HG02884 (cell line): ENCODE measurements around the gene AFG1L.
A peak's percentile ranks its signal among the peaks of the same experiment; 100 is the strongest.
"Not testable (repeated sequence)": the region's sequence is repeated elsewhere in the genome, so short reads cannot be mapped to it uniquely, and the experiment has no call there.

ENCODE experiments used
- ATAC-seq: cut with Tn5 transposase; IDR thresholded peaks from one replicate; pipeline ENCODE4 v1.9.1; 2021; ENCODE audit warnings: mild to moderate bottlenecking, moderate library complexity; ENCODE audit not compliant: unreplicated experiment

AFG1L gene

DNA sequence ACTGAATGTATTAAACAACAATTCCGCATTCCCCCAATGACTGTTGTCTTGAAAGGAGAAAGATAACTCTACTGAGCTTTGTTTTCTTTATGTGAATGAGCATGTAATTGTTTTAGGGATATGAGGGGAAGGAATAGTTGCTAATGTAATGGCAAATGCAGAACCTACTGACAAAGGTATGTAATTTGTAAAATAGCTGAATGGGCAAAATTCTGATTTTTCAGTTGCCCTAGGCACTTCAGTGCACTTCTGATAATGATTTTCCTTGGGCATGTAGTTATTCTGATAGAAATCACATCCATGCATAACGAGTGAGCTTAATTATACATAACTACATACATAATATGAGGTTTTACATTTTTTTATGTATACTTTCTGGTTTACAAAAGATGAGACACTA lies 212.5 kb downstream of the AFG1L start:
- ATAC-seq, result no peak

DNA sequence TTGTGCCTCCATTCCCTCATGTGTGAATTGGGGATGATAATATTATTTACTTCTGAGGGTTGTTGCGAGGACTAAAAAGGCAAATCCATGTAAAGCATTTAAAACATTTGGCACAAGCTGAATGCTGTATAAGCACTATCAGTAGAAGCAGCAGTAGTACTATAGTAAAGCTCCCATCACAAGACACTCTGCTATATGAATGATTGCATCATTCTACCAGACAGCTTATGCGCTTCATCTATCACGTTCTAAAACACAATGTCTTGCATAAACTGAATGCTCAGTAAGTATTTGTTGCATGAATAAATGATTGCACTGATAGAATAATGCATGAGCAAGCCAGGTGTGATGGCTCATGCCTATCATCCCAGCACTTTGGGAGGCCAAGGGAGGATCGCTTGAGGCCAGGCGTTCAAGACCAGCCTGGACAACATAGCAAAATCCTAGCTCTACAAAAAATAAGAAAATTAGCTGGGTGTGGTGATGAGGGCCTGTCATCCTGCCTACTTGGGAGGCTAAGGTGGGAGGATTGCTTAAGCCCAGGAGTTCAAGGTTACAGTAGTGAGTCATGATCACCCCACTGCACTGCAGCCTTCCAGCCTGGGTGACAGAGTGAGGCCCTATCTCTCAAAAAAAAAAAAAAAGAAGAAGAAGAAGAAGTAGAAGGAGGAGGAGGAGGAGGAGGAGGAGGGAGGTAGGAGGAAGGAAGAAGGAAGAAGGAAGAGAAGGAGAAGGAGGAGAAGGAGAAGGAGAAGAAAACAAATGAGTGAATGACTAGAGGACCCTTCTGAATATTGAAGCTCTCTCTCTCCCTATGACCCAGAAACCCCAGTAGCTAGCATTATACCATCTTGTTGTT lies 215.8 kb downstream of the AFG1L start:
- ATAC-seq, result no peak

DNA sequence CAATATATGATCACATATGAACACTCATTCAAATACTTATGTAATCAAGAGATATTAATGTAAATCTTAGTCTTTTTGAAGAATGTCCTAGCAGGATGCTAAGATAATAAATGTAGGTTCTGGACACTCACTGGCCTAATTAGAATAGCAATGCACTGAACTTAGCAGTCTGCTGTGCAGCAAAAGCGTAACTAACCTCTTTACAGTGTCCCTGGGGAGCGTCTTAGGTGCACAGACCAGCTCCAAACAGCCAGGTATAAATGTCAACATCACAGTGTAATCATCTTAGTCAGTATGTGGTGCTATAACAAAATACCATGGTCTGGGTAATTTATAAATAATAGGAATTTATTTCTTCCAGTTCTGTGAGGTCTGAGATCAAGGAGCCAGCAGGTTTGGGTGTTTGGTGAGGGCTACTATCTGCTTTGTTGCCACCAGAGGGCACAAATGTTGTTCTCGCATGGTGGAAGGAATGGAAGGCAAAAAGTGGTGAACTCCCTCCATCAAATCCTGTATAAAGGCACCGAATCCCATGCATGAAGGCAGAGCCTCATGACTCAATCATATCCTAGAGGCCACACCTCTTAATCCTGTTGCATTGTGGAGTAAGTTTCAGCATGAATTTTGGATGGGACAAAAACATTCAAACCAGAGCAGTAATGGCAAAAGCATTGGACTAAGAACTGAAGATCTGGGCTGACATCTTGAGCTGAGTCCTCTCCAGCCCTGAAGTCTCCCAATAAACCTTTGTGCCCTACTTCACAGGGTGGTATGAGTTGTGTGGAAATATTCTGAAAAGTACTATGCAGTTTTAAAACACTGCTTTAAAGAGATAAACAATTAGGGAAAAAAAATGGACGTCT lies 224.1 kb downstream of the AFG1L start:
- no peak for ATAC-seq

DNA sequence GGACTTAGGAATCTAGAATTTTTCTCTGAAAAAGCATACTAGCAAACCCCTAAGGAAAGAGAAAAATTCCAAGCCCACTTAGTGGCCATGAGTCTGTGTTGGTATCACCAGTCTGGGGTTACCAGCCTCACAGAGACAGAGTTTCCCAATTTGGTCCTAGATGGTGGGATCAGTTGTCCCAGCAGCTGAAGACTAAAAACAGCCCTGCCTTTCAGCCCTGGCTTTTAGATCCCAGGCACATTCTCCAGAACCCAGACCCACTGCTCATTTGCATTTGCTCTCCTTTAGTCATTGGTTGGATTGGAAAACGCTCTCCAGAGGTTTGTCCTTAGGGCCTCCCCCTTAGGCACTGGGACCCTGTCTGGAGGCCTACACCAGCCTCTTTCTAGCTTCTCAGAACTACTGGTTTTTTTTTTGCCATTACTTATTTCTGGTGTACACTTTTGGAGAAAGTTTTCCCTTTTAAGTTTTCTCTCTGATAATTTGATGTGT lies 226.8 kb downstream of the AFG1L start:
- ATAC-seq, result no peak

DNA sequence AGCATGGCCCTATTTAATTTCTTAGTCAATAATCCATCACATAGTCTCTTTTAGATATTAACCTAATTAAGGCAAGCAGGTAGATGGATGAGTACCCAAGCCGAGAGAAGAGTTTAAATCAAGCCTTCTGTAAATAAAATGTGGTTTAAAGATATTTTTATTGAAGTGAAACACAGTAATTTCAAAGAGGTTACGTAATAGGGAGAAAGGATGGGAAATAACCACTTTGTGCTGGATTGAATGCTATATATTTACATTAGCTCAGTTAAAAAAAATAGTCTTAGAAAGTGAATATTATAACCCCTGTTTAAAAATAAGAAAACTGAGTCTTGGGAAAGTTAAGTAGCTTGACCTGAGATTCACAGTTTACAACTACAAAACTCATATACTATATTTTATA lies 228.8 kb downstream of the AFG1L start:
- no peak for ATAC-seq

DNA sequence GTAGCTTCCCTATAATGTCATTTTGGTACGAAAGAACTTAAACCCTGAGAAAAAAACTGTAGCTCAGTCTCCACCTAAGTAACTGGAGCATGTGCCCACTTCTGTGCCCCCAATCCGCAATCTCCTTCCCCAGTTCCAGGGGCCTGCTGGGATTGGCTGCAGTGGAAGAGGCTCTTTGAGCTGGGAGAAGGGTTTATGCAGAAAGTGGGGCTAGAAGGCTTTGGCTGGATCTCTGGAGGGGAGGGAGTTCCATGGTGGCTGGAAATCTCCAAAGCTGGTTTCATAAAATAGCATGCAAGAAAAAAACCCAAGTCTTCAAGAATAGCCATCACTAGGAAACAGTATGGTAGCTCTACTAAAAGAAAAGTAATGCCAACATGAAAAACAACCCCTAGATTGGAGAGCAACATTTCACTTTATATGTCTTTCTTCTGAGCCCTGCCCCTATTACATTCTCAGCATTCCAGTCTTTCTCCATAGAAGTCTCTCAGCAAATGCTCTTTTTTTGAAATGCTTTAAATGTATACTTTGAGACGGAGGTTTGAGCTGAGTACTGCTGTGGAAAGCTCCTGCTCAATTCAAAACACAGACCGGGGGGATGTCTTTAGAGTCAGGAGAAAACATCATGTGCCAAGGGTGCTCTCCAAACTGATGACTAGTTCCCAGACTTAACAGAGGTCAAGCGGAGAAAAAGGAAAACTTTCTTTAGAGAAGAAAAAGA lies 229.8 kb downstream of the AFG1L start:
- no peak for ATAC-seq

DNA sequence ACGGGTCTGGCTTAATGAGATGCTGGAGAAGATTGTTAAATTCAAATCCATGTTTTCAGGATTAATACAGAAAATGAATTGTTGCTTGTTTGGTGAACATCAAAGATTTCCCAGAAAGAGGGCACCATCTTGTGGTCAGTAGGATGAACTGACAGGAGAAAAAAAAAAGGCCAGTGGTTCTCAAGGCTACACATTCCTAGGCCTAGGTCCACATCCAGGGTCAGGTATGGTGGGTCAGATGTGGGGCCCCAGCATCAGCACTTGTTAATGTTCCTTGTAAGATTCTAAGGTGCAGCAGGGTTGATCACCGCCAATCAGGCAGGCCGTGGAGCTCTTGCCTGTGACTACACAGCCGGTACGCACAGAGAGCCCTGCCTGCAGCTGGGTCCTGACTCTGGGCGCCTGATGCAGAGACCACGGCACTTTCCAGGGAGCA lies 231.9 kb downstream of the AFG1L start:
- no peak for ATAC-seq

DNA sequence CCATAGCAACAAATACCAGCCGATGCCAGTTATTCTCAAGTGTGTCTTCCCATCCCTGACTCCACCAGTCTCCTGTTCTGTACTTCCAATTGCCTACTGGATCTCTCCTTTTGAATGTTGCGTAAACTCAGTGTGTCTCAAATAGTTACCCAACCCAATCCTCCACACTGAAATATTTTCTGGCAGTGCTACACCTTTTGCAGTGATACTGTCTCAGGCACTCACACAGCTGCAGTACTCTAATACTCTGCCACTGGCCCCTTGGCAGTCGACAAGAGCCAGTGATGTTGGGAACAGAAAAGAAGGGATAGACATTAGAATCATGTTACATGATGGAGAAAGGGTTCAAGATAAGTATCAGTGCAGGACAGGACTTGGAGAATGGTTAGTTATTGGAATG lies 234.0 kb downstream of the AFG1L start:
- no peak for ATAC-seq

DNA sequence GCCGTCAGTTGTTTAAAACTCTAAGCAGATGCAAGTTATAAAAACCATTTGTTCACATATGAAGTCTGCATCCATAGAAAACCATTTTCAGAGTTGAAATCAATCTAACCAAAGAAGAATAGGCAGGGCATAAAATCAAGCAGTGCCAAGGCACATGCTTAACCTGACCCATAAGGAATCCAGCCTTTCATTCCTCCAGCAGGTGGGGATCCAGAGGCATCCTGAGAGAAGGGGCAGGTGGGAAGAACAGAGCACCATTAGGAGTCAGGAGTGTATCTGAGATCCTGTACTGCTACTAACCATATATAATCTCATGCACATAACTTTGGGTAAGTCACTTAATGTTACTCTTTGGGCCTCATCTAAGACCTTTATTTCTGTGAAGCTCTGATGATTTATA lies 236.5 kb downstream of the AFG1L start:
- no peak for ATAC-seq

DNA sequence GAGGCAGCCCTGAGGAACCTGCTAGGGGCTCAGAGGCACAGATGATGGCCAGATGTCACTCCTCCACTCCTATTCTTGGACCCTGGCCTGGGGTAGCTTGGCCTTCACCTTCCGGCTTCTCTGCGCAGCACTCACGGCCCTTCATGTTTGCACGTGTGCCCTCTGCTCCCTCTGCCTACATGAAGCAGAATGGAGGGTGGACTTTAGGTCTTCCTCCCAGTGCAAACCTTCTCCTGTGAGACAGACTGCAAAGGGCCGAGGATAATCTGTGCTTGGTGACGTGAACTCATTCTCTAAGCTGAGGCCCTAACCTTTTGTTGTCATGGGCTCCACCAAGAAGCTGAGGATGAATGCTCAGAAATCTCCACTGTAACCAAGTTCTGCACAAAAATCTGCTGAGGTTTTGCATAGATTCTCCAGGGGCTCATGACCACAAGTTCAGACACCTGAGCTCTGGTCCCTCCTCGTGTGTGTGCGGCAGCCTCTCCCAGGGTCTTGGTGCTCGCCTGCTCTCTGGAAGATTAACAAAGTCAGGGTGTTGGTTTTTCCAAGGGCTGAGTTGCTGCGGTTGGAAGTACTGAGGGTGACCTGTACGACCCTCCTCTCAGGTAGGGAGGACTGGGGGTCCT lies 240.4 kb downstream of the AFG1L start:
- no peak for ATAC-seq

DNA sequence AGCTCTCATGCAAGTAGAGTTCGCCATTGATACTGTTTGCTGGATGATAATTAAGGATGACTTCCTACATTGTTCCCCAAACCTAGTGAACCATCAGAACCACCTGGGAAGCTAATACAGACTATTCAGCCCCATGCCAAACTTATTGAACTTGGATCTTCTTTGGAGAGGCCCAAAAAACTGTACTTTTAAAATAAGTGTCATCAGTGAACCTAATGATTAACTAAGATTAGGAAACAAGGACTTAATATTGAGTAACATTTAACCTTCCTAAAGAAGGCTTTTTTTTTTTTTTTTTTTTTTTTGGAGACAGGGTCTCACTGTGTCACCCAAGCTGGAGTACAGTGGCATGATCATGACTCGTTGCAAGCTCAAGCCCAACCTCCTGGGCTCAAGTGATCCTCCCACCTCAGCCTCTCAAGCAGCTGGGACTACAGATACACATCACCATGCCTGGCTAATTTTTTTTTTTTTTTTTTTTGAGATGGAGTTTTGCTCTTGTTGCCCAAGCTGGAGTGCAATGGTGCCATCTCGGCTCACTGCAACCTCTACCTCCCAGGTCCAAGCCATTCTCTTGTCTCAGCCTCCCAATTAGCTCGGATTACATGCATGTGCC lies 241.2 kb downstream of the AFG1L start:
- ATAC-seq, result not testable (repeated sequence)

DNA sequence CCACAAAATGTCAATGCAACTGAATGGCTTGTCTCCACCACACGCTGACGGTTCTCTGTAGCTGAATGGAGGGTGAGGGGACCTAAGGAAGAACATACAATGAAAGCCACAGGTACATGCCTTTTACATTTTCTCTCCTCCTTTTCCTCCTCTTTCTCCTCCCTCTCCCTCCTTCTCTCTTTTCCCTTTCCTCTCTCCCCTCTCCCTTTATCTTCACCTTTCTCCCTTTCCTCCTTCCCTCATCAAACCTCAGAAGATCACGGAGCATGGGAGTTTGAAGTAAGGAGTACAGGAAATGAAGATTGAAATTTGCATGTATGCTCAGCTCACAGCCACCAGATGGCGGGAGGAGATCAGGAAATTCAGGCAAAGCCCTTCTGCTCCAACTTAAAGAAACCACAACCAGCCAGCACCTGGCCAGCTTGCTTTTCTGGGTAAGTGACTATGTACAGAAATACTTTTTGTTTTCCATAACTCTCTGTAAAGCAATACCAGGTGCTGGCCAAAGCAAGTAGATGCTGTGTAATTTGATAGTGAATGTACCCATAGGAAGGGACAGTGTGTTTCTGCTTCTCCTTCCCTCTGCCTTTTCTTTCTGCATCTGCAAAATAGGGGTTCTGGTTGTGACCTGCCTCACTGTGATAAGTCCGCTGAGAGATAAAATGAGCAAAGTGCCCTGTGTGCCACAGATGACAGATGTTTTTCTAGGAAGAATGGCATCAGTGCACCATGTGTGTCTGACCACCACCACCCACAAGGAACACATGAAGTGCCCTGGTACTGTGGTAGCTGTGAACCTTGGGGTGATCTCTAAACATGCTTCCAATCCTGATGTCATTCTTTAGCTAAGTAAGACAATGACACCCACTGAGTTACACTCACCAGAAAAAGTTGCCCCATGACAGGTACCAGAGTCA lies 247.2 kb downstream of the AFG1L start:
- peak; percentile 57 for ATAC-seq

DNA sequence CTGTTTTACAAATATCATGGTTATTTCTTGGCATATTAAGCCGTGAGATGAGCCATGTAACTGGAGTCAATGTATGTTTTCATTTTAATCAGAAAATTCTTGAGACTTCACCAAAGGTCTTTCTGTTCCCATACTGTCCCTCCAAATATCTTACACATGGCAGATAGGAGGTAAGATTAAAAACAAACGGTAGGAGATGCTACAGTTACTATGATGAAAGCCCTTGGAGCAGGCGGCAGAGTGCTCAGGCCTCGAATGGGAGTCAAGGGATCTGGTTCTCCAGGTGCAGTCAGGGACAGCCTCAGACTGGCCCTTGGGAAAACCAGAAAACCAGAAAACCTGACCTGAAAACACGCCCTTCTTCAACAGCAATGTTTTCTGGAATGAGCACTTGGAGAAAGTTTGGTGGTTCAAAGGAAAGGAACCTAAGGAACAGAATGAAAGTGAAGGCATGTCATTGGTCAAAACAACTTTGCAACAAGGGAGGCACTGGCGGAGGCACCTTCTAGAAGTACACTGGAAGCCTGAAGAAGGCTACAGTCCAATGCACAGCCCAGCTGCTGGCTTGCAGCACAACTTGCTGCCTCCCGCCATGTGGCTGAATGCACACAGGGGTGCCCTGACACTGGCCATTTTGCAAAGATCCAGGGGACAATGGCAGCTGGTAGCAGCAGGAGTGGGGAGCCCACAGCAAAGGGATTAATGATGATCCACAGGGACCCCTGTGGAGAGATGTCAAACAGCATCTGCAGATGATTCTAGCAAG lies 248.5 kb downstream of the AFG1L start:
- no peak for ATAC-seq

DNA sequence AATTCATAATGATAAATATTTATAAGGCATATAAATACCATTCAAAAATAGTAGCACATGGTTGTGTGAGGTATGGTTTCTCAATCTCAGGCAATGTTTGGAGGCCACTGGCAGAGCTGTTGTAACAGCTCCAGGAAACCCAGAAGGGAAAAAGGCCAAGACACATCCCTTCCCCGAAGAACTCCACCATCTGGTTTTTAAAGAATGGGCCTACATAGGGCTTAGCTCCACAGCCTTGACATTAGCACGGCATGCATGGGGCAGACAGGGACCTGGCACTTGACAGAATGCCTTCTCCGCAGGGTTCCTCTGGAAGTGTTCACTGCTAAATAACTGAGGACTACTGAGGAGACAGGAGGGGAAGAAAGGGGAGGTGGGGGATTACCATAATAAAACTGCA lies 249.8 kb downstream of the AFG1L start:
- no peak for ATAC-seq

DNA sequence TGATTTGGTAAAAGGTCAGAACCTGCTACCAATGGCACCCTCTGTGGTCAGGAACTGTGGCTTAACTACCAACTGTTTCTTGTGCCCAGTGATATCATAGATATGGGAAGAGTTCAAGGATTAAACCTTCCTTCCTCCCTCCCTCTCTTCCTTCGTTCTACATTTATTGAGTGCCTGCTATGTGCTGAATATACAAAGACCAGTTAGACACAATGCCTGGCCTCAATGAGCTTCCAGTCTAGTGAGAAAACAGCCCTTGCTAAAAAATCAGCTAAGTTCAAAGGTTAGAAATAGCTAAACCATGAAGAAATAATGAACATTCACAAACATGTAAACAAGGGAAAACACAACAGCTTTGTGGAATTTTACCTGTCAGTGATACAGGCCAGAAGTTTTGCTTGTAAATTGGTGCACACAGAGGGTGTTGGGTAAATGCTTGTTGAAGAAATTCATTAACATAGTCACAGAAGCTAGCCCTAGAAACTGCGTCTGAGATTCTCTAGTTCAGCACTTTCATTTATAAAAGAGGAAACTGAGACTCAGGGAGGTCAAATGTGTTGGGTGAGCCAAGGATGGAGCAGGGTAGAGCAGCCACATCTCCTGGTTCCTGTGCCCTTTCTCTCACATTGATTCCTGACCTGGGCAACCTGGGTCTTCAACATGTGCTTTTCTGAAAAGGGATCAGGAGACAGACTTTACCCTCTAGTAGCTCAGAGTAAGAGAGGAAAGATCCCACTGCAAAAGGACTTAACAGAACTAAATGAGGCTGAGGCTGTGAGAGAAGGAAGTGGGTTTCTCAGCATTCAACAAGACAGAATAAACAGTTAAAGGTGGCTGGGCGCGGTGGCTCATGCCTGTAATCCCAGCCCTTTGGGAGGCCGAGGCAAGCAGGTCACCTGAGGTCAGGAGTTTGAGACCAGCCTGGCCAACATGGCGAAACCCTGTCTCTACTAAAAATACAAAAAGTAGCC lies 251.5 kb downstream of the AFG1L start:
- ATAC-seq, result no peak

DNA sequence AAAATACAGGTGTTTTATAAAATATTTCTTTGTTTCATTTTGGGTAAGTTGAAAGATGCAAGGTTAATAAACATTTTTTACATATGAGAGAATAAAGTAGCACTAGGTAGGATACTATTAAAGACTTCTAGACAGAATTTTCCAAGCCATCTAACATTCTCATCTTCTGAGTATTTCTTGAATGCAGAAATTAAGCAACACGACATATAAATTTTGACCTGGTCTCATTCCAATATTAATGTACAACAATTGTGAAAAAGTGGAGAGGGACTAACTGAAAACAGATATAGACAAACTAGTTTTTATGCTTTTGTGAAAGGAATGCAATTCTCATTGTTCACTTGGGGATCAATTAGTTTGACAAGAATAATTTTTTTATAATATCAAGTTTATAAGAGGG lies 254.4 kb downstream of the AFG1L start:
- ATAC-seq, result no peak

DNA sequence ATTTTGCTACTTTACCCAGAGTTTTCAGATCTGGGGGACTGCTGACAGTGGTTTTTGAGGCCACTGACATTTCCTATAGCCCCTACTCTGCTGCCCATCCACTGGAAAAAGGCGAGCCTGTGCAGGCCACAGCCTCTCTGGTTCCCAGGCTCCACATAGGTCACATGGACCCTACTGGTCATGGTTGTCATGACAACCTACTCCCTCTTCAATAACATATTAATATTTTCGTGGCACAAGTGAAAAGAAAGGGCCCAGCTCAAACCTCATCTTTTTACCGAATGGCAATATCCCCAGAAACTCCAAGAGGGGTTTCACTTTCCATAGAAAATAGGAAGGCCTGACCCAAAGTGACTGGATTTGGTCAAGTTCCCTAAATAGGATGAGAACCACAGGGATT lies 254.9 kb downstream of the AFG1L start:
- no peak for ATAC-seq
